ENCODE data around the gene OSBP.

- TF ChIP-seq CTCF (conservative IDR thresholded peaks at IDR 0.05; ENCODE audit: low read depth, low read length): no peak
- TF ChIP-seq EZH2 (IDR thresholded peaks at IDR 0.05; ENCODE audit: low read length, unreplicated experiment): no peak
- no peak for TF ChIP-seq EZH2phosphoT487 (IDR thresholded peaks at IDR 0.05; ENCODE audit: borderline replicate concordance, low read length)
Observed at GRCh38 chr11:59560702-59561473, 54.7 kb downstream of the OSBP start.
